H9 (cell line): Measurements from ENCODE around the gene RRAS. TPM values are rescaled to one million over a fixed set of nuclear protein-coding genes. Genes with fewer than 3 reads are reported as not detected.
"Not testable (repeated sequence)": the region's sequence is repeated elsewhere in the genome, so short reads cannot be mapped to it uniquely, and the experiment has no call there.

Experiments
- DNase-seq: peaks from one replicate; pipeline ENCODE4 v3.0.0-alpha.2; 2017
- H2AFZ ChIP-seq: one replicate; pipeline ENCODE4 v1.6.1; 2013; ENCODE audit warnings: mild to moderate bottlenecking, low read length, control low read depth, moderate library complexity
- H2AK5ac ChIP-seq: 2 replicates; pipeline ENCODE4 v1.6.1; 2013; ENCODE audit warnings: low read length, control low read depth, mixed read lengths; ENCODE audit not compliant: insufficient read length
- H2BK120ac ChIP-seq: one replicate; pipeline ENCODE4 v1.6.1; 2013; ENCODE audit warnings: low read depth, mild to moderate bottlenecking, low read length, control low read depth, inconsistent platforms; ENCODE audit not compliant: poor library complexity, severe bottlenecking
- H2BK12ac ChIP-seq: 2 replicates; pipeline ENCODE4 v1.6.1; 2013; ENCODE audit warnings: low read length, control low read depth, mixed read lengths, low read depth; ENCODE audit not compliant: insufficient read length
- H2BK15ac ChIP-seq: 2 replicates; pipeline ENCODE4 v1.6.1; 2013; ENCODE audit warnings: low read depth, low read length, control low read depth
- H2BK20ac ChIP-seq: one replicate; pipeline ENCODE4 v1.6.1; 2013; ENCODE audit warnings: low read depth, mild to moderate bottlenecking, low read length, control low read depth, inconsistent platforms; ENCODE audit not compliant: poor library complexity, severe bottlenecking
- H2BK5ac ChIP-seq: 2 replicates; pipeline ENCODE4 v1.6.1; 2013; ENCODE audit warnings: low read length, control low read depth, mixed read lengths; ENCODE audit not compliant: insufficient read length
- H3K14ac ChIP-seq: 2 replicates; pipeline ENCODE4 v1.6.1; 2013; ENCODE audit warnings: low read length, control low read depth; ENCODE audit not compliant: insufficient read depth
- H3K18ac ChIP-seq: 2 replicates; pipeline ENCODE4 v1.6.1; 2013; ENCODE audit warnings: low read depth, mild to moderate bottlenecking, mixed read lengths, low read length, control low read depth; ENCODE audit not compliant: insufficient read length
- H3K23ac ChIP-seq: 2 replicates; pipeline ENCODE4 v1.6.1; 2013; ENCODE audit warnings: low read length, control low read depth, mixed read lengths, low read depth; ENCODE audit not compliant: insufficient read length
- H3K23me2 ChIP-seq: 2 replicates; pipeline ENCODE4 v1.6.1; 2013; ENCODE audit warnings: low read depth, mild to moderate bottlenecking, mixed read lengths, low read length, control low read depth; ENCODE audit not compliant: insufficient read length, poor library complexity, severe bottlenecking
- H3K27ac ChIP-seq: 2 replicates; pipeline ENCODE4 v1.5.1; 2013; ENCODE audit warnings: low read length, control low read depth, mixed read lengths, low read depth; ENCODE audit not compliant: insufficient read length
- H3K27me3 ChIP-seq: 2 replicates; pipeline ENCODE4 v1.6.1; 2013; ENCODE audit warnings: low read length, control low read depth, inconsistent platforms; ENCODE audit not compliant: insufficient read depth
- H3K4ac ChIP-seq: 2 replicates; pipeline ENCODE4 v1.6.1; 2013; ENCODE audit warnings: low read depth, mild to moderate bottlenecking, control low read depth, inconsistent platforms, low read length, moderate library complexity
- H3K4me1 ChIP-seq: 2 replicates; pipeline ENCODE4 v1.6.1; 2013; ENCODE audit warnings: low read length, control low read depth, inconsistent platforms; ENCODE audit not compliant: insufficient read depth
- H3K4me2 ChIP-seq: 2 replicates; pipeline ENCODE4 v1.6.1; 2013; ENCODE audit warnings: low read length, control low read depth, mixed read lengths; ENCODE audit not compliant: insufficient read length, insufficient read depth
- H3K56ac ChIP-seq: 2 replicates; pipeline ENCODE4 v1.6.1; 2013; ENCODE audit warnings: low read depth, mild to moderate bottlenecking, mixed read lengths, low read length, control low read depth; ENCODE audit not compliant: insufficient read length
- H3K79me1 ChIP-seq: 2 replicates; pipeline ENCODE4 v1.6.1; 2013; ENCODE audit warnings: low read depth, mild to moderate bottlenecking, moderate library complexity, low read length, control low read depth, inconsistent platforms; ENCODE audit not compliant: insufficient read depth, poor library complexity, severe bottlenecking
- H3K79me2 ChIP-seq: 2 replicates; pipeline ENCODE4 v1.6.1; 2013; ENCODE audit warnings: low read length, control low read depth, inconsistent platforms; ENCODE audit not compliant: insufficient read depth
- H3K9ac ChIP-seq: 2 replicates; pipeline ENCODE4 v1.6.1; 2013; ENCODE audit warnings: low read length, control low read depth, mixed read lengths; ENCODE audit not compliant: insufficient read length; ENCODE audit errors: extremely low read depth
- H3K9me3 ChIP-seq: one replicate; pipeline ENCODE4 v1.6.1; 2013; ENCODE audit warnings: low read depth, low read length, inconsistent platforms; ENCODE audit not compliant: control insufficient read depth
- H3T11ph ChIP-seq: one replicate; pipeline ENCODE4 v1.6.1; 2013; ENCODE audit warnings: mild to moderate bottlenecking, low read length, control low read depth, inconsistent platforms
- H4K20me1 ChIP-seq: one replicate; pipeline ENCODE4 v1.6.1; 2013; ENCODE audit not compliant: control insufficient read depth, insufficient read length, insufficient read depth
- H4K5ac ChIP-seq: 2 replicates; pipeline ENCODE4 v1.6.1; 2013; ENCODE audit warnings: low read depth, mild to moderate bottlenecking, mixed read lengths, low read length, control low read depth; ENCODE audit not compliant: insufficient read length
- H4K8ac ChIP-seq: replicated peaks from 2 replicates; pipeline ENCODE4 v1.6.1; 2013; ENCODE audit warnings: low read length, control low read depth, mixed read lengths, low read depth; ENCODE audit not compliant: insufficient read length
- H4K91ac ChIP-seq: 2 replicates; pipeline ENCODE4 v1.6.1; 2013; ENCODE audit warnings: low read depth, mild to moderate bottlenecking, moderate library complexity, mixed read lengths, low read length, control low read depth; ENCODE audit not compliant: insufficient read length
- H3K27ac Mint-ChIP-seq, 3 experiments: 2 replicates in 2 of 3; 3 replicates in 1 of 3; pipeline ENCODE4 v1.8.0; 2020 to 2021; ENCODE audit warnings: mixed read lengths in 3 of 3, mild to moderate bottlenecking in 1 of 3, moderate library complexity in 1 of 3
- H3K27me3 Mint-ChIP-seq: 2 replicates; pipeline ENCODE4 v1.8.0; 2021; ENCODE audit warnings: low read depth, mild to moderate bottlenecking, moderate library complexity, mixed read lengths
- H3K36me3 Mint-ChIP-seq, 3 experiments: 2 replicates in 2 of 3; 3 replicates in 1 of 3; pipeline ENCODE4 v1.8.0; 2020 to 2021; ENCODE audit warnings: low read depth in 3 of 3, mixed read lengths in 3 of 3; ENCODE audit not compliant: insufficient read depth in 1 of 3
- H3K4me1 Mint-ChIP-seq, 2 experiments: 2 replicates each; pipeline ENCODE4 v1.8.0; 2020; ENCODE audit warnings: mixed read lengths in 2 of 2
- H3K4me3 Mint-ChIP-seq, 2 experiments: 2 replicates in 1 of 2; 3 replicates in 1 of 2; pipeline ENCODE4 v1.8.0; 2020 to 2021; ENCODE audit warnings: mild to moderate bottlenecking in 2 of 2, mixed read lengths in 2 of 2, moderate library complexity in 1 of 2
- H3K9me3 Mint-ChIP-seq, 2 experiments: 2 replicates in 1 of 2; 3 replicates in 1 of 2; pipeline ENCODE4 v1.8.0; 2020; ENCODE audit warnings: mild to moderate bottlenecking in 2 of 2, mixed read lengths in 2 of 2, moderate library complexity in 1 of 2
- CTCF ChIP-seq: fragments of 200-600 bp; sonication (generic); conservative IDR thresholded peaks from 3 replicates; pipeline ENCODE4 v1.8.0; 2021; ENCODE audit warnings: antibody characterized with exemption, mild to moderate bottlenecking
- WGBS: extraction: QIAGEN DNeasy Blood & Tissue Kit; methylation state at CpG from one replicate; pipeline ENCODE4 v1.1.7; 2013; ENCODE audit warnings: missing lambda C conversion rate, low lambda C conversion rate, mixed read lengths; ENCODE audit not compliant: insufficient read length; ENCODE audit errors: extremely low coverage; 5-methylcytosine and 5-hydroxymethylcytosine counted together
- total RNA-seq: library from RNA; stranded (reverse); gene quantifications from 2 replicates; pipeline ENCODE4 v1.2.1, GENCODE V29; 2021

Gene RRAS
- total RNA-seq, 1 experiment from 2014 or later, result 9.9 TPM

GRCh38 chr19:49635530-49636232, 4.3 kb downstream of the RRAS start:
- Histone ChIP-seq H3K23ac (no peak overlapping the region), H2AK5ac (no peak overlapping the region), H3K9me3 (no peaks in the 10 kb centered on the region), H3K4me1 (no peaks in the 10 kb centered on the region; the same call in 1 of the 2 replicates), H3K79me1 (no peaks in the 10 kb centered on the region), H4K20me1 (peaks cover under 1% of the 10 kb centered on the region), H3K18ac (no peak overlapping the region), H3K56ac (no peak overlapping the region), H3K27me3 (no peaks in the 10 kb centered on the region), H3K79me2 (no peaks in the 10 kb centered on the region), H3T11ph (no peak overlapping the region), H2AFZ (no peak overlapping the region), H3K23me2 (peaks cover 7% of the 10 kb centered on the region), H2BK5ac (no peak overlapping the region), H3K4me2 (no peak overlapping the region), H4K91ac (no peak overlapping the region), H3K4ac (no peak overlapping the region), H3K27ac (no peak overlapping the region), H3K9ac (no peak overlapping the region), H2BK20ac (no peak overlapping the region), H4K5ac (no peak overlapping the region), H4K8ac (no peak overlapping the region), H2BK15ac (no peak overlapping the region), H2BK12ac (no peak overlapping the region), H2BK120ac (no peak overlapping the region), H3K14ac (no peak overlapping the region; the same call in 1 of the 2 replicates)
- TF ChIP-seq CTCF, result no peak; the same call in 2 of the 3 replicates
- peaks cover 25% of the 10 kb centered on the region for H3K27me3 Mint-ChIP-seq
- 0 out of 5 replicates have a peak overlapping the region, but pooled peaks of 1 of the 2 experiments have one; percentile 18 for H3K4me3 Mint-ChIP-seq
- peaks cover 40 to 50% of the 10 kb centered on the region in 2 experiments for H3K4me1 Mint-ChIP-seq
- peak overlapping the region in 2 of 3 experiments; percentile 57 to 66; a peak in 3 of 7 replicates for H3K27ac Mint-ChIP-seq
- no peak for DNase-seq
- no CpG with 5 or more reads among the region's 24 CpGs for WGBS
- no peaks in the 10 kb centered on the region for H3K36me3 Mint-ChIP-seq
- no peaks in the 10 kb centered on the region for H3K9me3 Mint-ChIP-seq

GRCh38 chr19:49633273-49633672, 6.7 kb downstream of the RRAS start:
- WGBS, result no CpG with 5 or more reads among the region's 9 CpGs
- H3K4me2 ChIP-seq, H4K91ac ChIP-seq, H3K4me1 ChIP-seq, H3K27me3 ChIP-seq, H3T11ph ChIP-seq, H3K9me3 Mint-ChIP-seq, H2BK5ac ChIP-seq, H2BK120ac ChIP-seq, H3K4ac ChIP-seq, H4K8ac ChIP-seq, H4K5ac ChIP-seq, H2AFZ ChIP-seq, H2BK12ac ChIP-seq, H3K79me1 ChIP-seq, H3K9me3 ChIP-seq, H2BK15ac ChIP-seq, H3K14ac ChIP-seq, H3K27ac ChIP-seq, H4K20me1 ChIP-seq, H2BK20ac ChIP-seq, H3K79me2 ChIP-seq, H3K23me2 ChIP-seq, H3K18ac ChIP-seq, H3K9ac ChIP-seq, H3K56ac ChIP-seq, H3K23ac ChIP-seq, H3K4me3 Mint-ChIP-seq, DNase-seq, H2AK5ac ChIP-seq: not testable (repeated sequence)
- peak overlapping the region in 2 of 3 experiments; percentile 44 to 72; a peak in 1 of 7 replicates for H3K27ac Mint-ChIP-seq
- H3K4me1 Mint-ChIP-seq, result peaks cover 27 to 36% of the 10 kb centered on the region in 2 experiments
- peaks cover 12% of the 10 kb centered on the region for H3K27me3 Mint-ChIP-seq
- H3K36me3 Mint-ChIP-seq, result peaks cover 3 to 11% (median 4%) of the 10 kb centered on the region in 3 experiments; a peak in 4 of 7 replicates
